Central memory CD8-positive, alpha-beta T cell (primary cell): ENCODE measurements around the gene PRG3.

ENCODE experiments used
- ATAC-seq: fragments of 150-1000 bp; cut with Tn5 transposase; replicated peaks from 2 replicates; pipeline ENCODE4 v1.10.0; 2022; ENCODE audit warnings: mild to moderate bottlenecking, moderate FRiP score, moderate number of reproducible peaks; ENCODE audit not compliant: poor library complexity, severe bottlenecking; ENCODE audit errors: extremely low read depth
- DNase-seq, 2 donors: peaks; one replicate each; pipeline ENCODE4 v3.0.0; 2021; ENCODE audit warnings: low spot score in 2 of 2
- H3K27ac Mint-ChIP-seq: one replicate; pipeline ENCODE4 v1.8.0; 2022; ENCODE audit warnings: low read depth, mild to moderate bottlenecking, moderate library complexity, mixed read lengths
- H3K27me3 Mint-ChIP-seq: one replicate; pipeline ENCODE4 v1.8.0; 2022; ENCODE audit warnings: mixed read lengths
- H3K36me3 Mint-ChIP-seq: one replicate; pipeline ENCODE4 v1.8.0; 2022; ENCODE audit warnings: mild to moderate bottlenecking, moderate library complexity, mixed read lengths; ENCODE audit not compliant: insufficient read depth
- H3K4me1 Mint-ChIP-seq: one replicate; pipeline ENCODE4 v1.8.0; 2022; ENCODE audit warnings: mixed read lengths
- H3K4me3 Mint-ChIP-seq: one replicate; pipeline ENCODE4 v1.8.0; 2022; ENCODE audit warnings: mild to moderate bottlenecking, moderate library complexity, mixed read lengths
- H3K9me3 Mint-ChIP-seq: one replicate; pipeline ENCODE4 v1.8.0; 2022; ENCODE audit warnings: mixed read lengths

PRG3 gene

GRCh38 chr11:57419146-57419545, 38.2 kb upstream of the PRG3 start:
- Mint-ChIP-seq H3K4me3 (no peak overlapping the region), H3K9me3 (no peaks in the 10 kb centered on the region), H3K27ac (no peak overlapping the region)

GRCh38 chr11:57418131-57418530, 37.2 kb upstream of the PRG3 start:
- H3K27ac Mint-ChIP-seq: no peak overlapping the region
- H3K36me3 Mint-ChIP-seq: peaks cover 40% of the 10 kb centered on the region
- no peak overlapping the region for H3K4me3 Mint-ChIP-seq
- H3K27me3 Mint-ChIP-seq: no peaks in the 10 kb centered on the region
- no peak for DNase-seq
- no peak for ATAC-seq
- peaks cover 41% of the 10 kb centered on the region for H3K4me1 Mint-ChIP-seq
- H3K9me3 Mint-ChIP-seq: no peaks in the 10 kb centered on the region

More at GRCh38 chr11:57419146-57419545, 38.2 kb upstream of the PRG3 start:
- ATAC-seq (no peak), DNase-seq (no peak)
- H3K27me3 Mint-ChIP-seq: no peaks in the 10 kb centered on the region
- H3K4me1 Mint-ChIP-seq: peaks cover 42% of the 10 kb centered on the region
- peaks cover 30% of the 10 kb centered on the region for H3K36me3 Mint-ChIP-seq

- H3K27ac Mint-ChIP-seq: no peak overlapping the region
- H3K27me3 Mint-ChIP-seq: no peaks in the 10 kb centered on the region
- no peak for DNase-seq
- no peak overlapping the region for H3K4me3 Mint-ChIP-seq
- H3K9me3 Mint-ChIP-seq: no peaks in the 10 kb centered on the region
- ATAC-seq: no peak
- peaks cover 30% of the 10 kb centered on the region for H3K4me1 Mint-ChIP-seq
- H3K36me3 Mint-ChIP-seq: peaks cover 44% of the 10 kb centered on the region
Observed at GRCh38 chr11:57417056-57417455, 36.1 kb upstream of the PRG3 start.

- H3K4me1 Mint-ChIP-seq: peaks cover 24% of the 10 kb centered on the region
- no peaks in the 10 kb centered on the region for H3K9me3 Mint-ChIP-seq
- DNase-seq (no peak), ATAC-seq (no peak)
- H3K4me3 Mint-ChIP-seq: no peak overlapping the region
- no peaks in the 10 kb centered on the region for H3K27me3 Mint-ChIP-seq
- no peak overlapping the region for H3K27ac Mint-ChIP-seq
- H3K36me3 Mint-ChIP-seq: peaks cover 49% of the 10 kb centered on the region
Observed at GRCh38 chr11:57416436-57416835, 35.5 kb upstream of the PRG3 start.

GRCh38 chr11:57414612-57415212, 33.8 kb upstream of the PRG3 start:
- H3K27ac Mint-ChIP-seq: no peak overlapping the region
- H3K36me3 Mint-ChIP-seq: peaks cover 55% of the 10 kb centered on the region
- no peaks in the 10 kb centered on the region for H3K9me3 Mint-ChIP-seq
- no peak overlapping the region for H3K4me3 Mint-ChIP-seq
- DNase-seq (no peak), ATAC-seq (no peak)
- H3K27me3 Mint-ChIP-seq: no peaks in the 10 kb centered on the region
- H3K4me1 Mint-ChIP-seq: peaks cover 14% of the 10 kb centered on the region

GRCh38 chr11:57413681-57414080, 32.7 kb upstream of the PRG3 start:
- no peak for ATAC-seq
- no peaks in the 10 kb centered on the region for H3K9me3 Mint-ChIP-seq
- no peak for DNase-seq
- no peaks in the 10 kb centered on the region for H3K27me3 Mint-ChIP-seq
- H3K4me1 Mint-ChIP-seq: peaks cover 9% of the 10 kb centered on the region
- H3K4me3 Mint-ChIP-seq: no peak overlapping the region
- H3K36me3 Mint-ChIP-seq: peaks cover 52% of the 10 kb centered on the region
- H3K27ac Mint-ChIP-seq: peak overlapping the region; percentile 23

- Mint-ChIP-seq H3K4me1 (peaks cover 20% of the 10 kb centered on the region), H3K36me3 (peaks cover 54% of the 10 kb centered on the region), H3K27ac (no peak overlapping the region), H3K27me3 (no peaks in the 10 kb centered on the region), H3K9me3 (no peaks in the 10 kb centered on the region), H3K4me3 (no peak overlapping the region)
- no peak for DNase-seq
- no peak for ATAC-seq
Observed at GRCh38 chr11:57410287-57410686, 29.3 kb upstream of the PRG3 start.

- Mint-ChIP-seq H3K36me3 (peaks cover 47% of the 10 kb centered on the region), H3K27me3 (no peaks in the 10 kb centered on the region), H3K27ac (no peak overlapping the region), H3K9me3 (no peaks in the 10 kb centered on the region), H3K4me3 (no peak overlapping the region), H3K4me1 (peaks cover 20% of the 10 kb centered on the region)
- ATAC-seq (no peak), DNase-seq (no peak)
Observed at GRCh38 chr11:57409321-57410100, 28.6 kb upstream of the PRG3 start.

GRCh38 chr11:57408771-57409170, 27.8 kb upstream of the PRG3 start:
- Mint-ChIP-seq H3K4me3 (no peak overlapping the region), H3K27me3 (no peaks in the 10 kb centered on the region), H3K36me3 (peaks cover 40% of the 10 kb centered on the region), H3K9me3 (no peaks in the 10 kb centered on the region), H3K4me1 (peaks cover 17% of the 10 kb centered on the region), H3K27ac (no peak overlapping the region)
- DNase-seq (no peak), ATAC-seq (no peak)

- Mint-ChIP-seq H3K27me3 (no peaks in the 10 kb centered on the region), H3K4me3 (no peak overlapping the region), H3K27ac (peak overlapping the region; percentile 2), H3K36me3 (peaks cover 32% of the 10 kb centered on the region), H3K9me3 (no peaks in the 10 kb centered on the region), H3K4me1 (peaks cover 11% of the 10 kb centered on the region)
- no peak for DNase-seq
- ATAC-seq: no peak
Observed at GRCh38 chr11:57407941-57408475, 27.1 kb upstream of the PRG3 start.

GRCh38 chr11:57407010-57407920, 26.3 kb upstream of the PRG3 start:
- no peaks in the 10 kb centered on the region for H3K9me3 Mint-ChIP-seq
- peak overlapping the region; percentile 79 for H3K27ac Mint-ChIP-seq
- peaks cover 11% of the 10 kb centered on the region for H3K4me1 Mint-ChIP-seq
- no peaks in the 10 kb centered on the region for H3K27me3 Mint-ChIP-seq
- ATAC-seq: no peak
- no peak overlapping the region for H3K4me3 Mint-ChIP-seq
- no peak for DNase-seq
- peaks cover 26% of the 10 kb centered on the region for H3K36me3 Mint-ChIP-seq

GRCh38 chr11:57406337-57406904, 25.5 kb upstream of the PRG3 start:
- peaks cover 20% of the 10 kb centered on the region for H3K36me3 Mint-ChIP-seq
- H3K9me3 Mint-ChIP-seq: no peaks in the 10 kb centered on the region
- no peak for DNase-seq

More at GRCh38 chr11:57406337-57406904, 25.5 kb upstream of the PRG3 start:
- no peak for ATAC-seq
- H3K4me1 Mint-ChIP-seq: peaks cover 11% of the 10 kb centered on the region
- H3K27ac Mint-ChIP-seq: peak overlapping the region; percentile 79
- H3K27me3 Mint-ChIP-seq: no peaks in the 10 kb centered on the region
- H3K4me3 Mint-ChIP-seq: no peak overlapping the region
